IPS DF 6.9 (cell line): ENCODE measurements around the gene S100A5.
"Not testable (repeated sequence)": the region's sequence is repeated elsewhere in the genome, so short reads cannot be mapped to it uniquely, and the experiment has no call there.

Experiments
- DNase-seq: peaks from one replicate; pipeline ENCODE4 v3.0.0-alpha.2; 2013; ENCODE audit warnings: low read depth, low spot score
- H3K27ac ChIP-seq: one replicate; pipeline ENCODE4 v1.5.1; 2013; ENCODE audit warnings: low read length, control low read depth
- H3K27me3 ChIP-seq: 2 replicates; pipeline ENCODE4 v1.6.1; 2013; ENCODE audit warnings: mild to moderate bottlenecking, low read length; ENCODE audit not compliant: control insufficient read depth, insufficient read depth
- H3K36me3 ChIP-seq: 2 replicates; pipeline ENCODE4 v1.6.1; 2013; ENCODE audit warnings: low read length; ENCODE audit not compliant: control insufficient read depth, insufficient read depth
- H3K4me1 ChIP-seq: 2 replicates; pipeline ENCODE4 v1.6.1; 2013; ENCODE audit warnings: low read length; ENCODE audit not compliant: control insufficient read depth, insufficient read depth
- H3K4me3 ChIP-seq: 2 replicates; pipeline ENCODE4 v1.5.1; 2013; ENCODE audit warnings: mild to moderate bottlenecking, low read length
- H3K9me3 ChIP-seq: 2 replicates; pipeline ENCODE4 v1.6.1; 2013; ENCODE audit warnings: low read length, inconsistent platforms; ENCODE audit not compliant: control insufficient read depth, insufficient read depth
- WGBS: extraction: QIAGEN DNeasy Blood & Tissue Kit; methylation state at CpG from one replicate; pipeline ENCODE4 v1.1.7; 2013; ENCODE audit warnings: mixed read lengths, missing lambda C conversion rate; ENCODE audit not compliant: insufficient read length, insufficient coverage; 5-methylcytosine and 5-hydroxymethylcytosine counted together

The S100A5 gene

DNA sequence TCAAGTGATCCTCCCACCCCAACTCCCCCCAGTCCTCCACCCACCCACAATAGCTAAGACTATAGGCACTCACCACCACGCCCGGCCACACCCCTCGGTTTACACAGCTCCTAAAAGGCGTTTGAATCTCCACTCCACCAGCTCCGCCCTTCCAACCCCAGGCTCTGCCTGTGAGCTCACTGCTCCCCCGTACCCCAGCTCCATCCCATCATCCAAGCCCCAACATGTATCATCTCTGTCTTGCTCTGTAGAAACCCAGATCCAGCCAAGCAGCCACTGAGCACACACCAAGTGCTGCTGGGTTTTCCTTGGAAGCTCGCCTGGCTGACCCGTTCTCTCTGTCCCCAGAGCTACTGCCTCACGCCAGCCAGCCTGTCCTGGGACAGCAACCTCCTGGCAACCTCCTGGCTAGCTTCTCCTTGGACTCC, 36.9 kb upstream of the S100A5 start:
- no peaks in the 10 kb centered on the region for H3K36me3 ChIP-seq

DNA sequence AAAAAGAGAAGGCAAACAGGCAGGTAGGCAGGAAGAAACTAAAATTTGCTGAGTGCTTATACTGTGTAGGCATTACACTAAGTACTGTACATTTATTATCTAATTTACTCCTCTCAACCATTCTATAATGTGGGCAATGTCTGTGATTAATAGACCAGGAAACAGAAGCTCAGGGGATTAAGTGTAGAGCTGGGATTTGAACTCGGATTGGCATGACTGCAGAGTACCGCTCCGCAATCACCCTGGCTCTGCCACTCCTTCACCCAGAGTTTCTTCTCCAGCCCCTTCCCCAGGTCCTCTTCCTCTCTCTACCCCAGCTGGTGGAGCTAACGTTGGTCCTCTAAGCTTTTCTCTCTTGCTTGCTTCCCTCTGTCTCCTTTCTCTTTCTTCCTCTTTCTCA, 36.4 kb upstream of the S100A5 start:
- no peak for DNase-seq
- Histone ChIP-seq H3K27me3 (no peaks in the 10 kb centered on the region), H3K4me3 (no peak overlapping the region), H3K36me3 (no peaks in the 10 kb centered on the region), H3K9me3 (no peaks in the 10 kb centered on the region), H3K27ac (no peak overlapping the region), H3K4me1 (no peaks in the 10 kb centered on the region)
- no CpG with 5 or more reads among the region's 4 CpGs for WGBS

More for the DNA sequence above, 36.9 kb upstream of the S100A5 start:
- H3K4me3 ChIP-seq, result no peak overlapping the region
- DNase-seq, result no peak
- no peak overlapping the region for H3K27ac ChIP-seq
- no peaks in the 10 kb centered on the region for H3K27me3 ChIP-seq
- H3K4me1 ChIP-seq, result no peaks in the 10 kb centered on the region
- no peaks in the 10 kb centered on the region for H3K9me3 ChIP-seq
- no CpG with 5 or more reads among the region's 9 CpGs for WGBS

DNA sequence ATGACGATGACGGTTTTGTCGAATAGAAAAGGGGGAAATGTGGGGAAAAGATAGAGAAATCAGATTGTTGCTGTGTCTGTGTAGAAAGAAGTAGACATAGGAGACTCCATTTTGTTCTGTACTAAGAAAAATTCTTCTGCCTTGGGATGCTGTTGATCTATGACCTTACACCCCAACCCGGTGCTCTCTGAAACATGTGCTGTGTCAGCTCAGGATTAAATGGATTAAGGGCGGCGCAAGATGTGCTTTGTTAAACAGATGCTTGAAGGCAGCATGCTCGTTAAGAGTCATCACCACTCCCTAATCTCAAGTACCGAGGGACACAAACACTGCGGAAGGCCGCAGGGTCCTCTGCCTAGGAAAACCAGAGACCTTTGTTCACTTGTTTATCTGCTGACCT, 34.8 kb upstream of the S100A5 start:
- no CpG with 5 or more reads among the region's 10 CpGs for WGBS
- DNase-seq, H3K9me3 ChIP-seq, H3K27ac ChIP-seq, H3K27me3 ChIP-seq, H3K36me3 ChIP-seq, H3K4me1 ChIP-seq, H3K4me3 ChIP-seq: not testable (repeated sequence)

DNA sequence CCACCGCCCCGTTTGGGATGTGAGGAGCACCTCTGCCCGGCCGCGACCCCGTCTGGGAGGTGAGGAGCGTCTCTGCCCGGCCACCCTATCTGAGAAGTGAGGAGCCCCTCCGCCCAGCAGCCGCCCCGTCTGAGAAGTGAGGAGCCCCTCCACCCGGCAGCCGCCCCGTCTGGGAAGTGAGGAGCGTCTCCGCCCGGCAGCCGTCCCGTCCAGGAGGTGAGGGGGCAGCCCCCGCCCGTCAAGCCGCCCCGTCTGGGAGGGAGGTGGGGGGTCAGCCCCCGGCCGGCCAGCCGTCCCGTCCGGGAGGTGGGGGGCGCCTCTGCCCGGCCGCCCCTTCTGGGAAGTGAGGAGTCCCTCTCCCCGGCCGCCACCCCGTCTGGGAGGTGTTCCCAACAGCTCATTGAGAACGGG, 34.4 kb upstream of the S100A5 start:
- H3K9me3 ChIP-seq, H3K4me1 ChIP-seq, H3K36me3 ChIP-seq, H3K27me3 ChIP-seq, DNase-seq, H3K27ac ChIP-seq, H3K4me3 ChIP-seq: not testable (repeated sequence)
- WGBS, result no CpG with 5 or more reads among the region's 35 CpGs

DNA sequence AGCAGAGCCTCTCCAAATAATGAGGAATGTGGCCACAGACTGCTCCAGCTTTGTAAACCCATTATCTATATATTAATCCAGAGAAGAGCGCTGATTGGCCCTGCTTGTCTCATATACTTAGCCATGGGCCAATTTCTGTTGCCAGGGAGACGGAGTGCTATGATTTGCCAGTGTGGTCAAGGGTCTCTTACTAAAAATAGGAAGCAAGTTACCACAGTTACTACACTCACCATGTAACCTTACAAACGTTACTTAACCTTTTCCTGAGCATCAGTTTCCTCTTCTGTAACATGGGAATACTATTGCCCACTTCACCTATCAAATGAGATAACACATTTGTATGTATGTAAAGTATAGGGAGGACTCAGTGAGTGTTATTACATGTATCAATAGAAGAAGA, 32.6 kb upstream of the S100A5 start:
- Histone ChIP-seq H3K9me3 (no peaks in the 10 kb centered on the region), H3K36me3 (no peaks in the 10 kb centered on the region), H3K27me3 (no peaks in the 10 kb centered on the region), H3K4me1 (no peaks in the 10 kb centered on the region; the same call in 1 of the 2 replicates), H3K27ac (no peak overlapping the region), H3K4me3 (no peak overlapping the region)
- WGBS, result no CpG with 5 or more reads among the region's 3 CpGs
- DNase-seq, result no peak

DNA sequence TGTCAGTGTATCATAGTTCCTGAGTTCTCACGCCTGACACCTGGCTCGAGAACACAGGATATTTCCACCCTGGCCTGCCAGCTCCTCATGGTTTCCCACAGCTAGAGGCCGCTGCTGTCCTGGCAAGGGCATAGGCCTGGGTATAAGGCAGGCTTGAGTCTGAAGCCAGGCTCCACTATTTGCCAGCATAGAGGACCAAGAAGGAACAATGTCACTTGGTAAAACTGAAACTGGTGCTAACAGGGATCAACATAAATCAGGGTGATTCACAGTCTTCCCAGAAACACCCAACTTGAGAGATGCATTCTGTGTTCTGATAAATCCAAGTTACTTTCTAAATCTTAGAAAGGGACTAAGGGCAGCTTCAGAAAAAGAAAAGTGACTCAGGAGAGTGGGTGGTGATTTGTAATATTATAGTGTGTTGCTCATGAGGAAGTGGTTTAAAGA, 31.9 kb upstream of the S100A5 start:
- no peak for DNase-seq
- WGBS, result no CpG with 5 or more reads among the region's 3 CpGs

DNA sequence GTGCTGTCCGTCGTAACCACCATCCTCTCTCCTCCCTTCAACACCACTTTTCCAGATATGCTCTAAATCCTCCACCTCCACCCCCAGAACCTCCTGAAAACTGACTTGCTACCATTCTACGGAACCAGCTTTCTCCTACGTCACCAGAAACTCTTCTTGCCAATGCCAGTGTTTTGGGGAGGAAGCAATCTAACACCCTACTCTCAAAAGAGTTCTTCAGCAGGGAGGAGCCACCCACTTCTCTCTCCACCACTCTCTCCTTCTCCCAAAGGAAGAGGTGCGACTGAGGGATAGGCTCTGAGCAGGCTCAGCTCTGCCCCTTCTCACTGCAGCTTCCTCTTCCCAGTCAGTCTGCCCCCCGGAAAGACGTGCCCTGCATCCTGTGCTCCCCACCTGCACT, 31.0 kb upstream of the S100A5 start:
- no peaks in the 10 kb centered on the region for H3K36me3 ChIP-seq
- no peaks in the 10 kb centered on the region for H3K9me3 ChIP-seq
- WGBS, result no CpG with 5 or more reads among the region's 7 CpGs
- no peak overlapping the region for H3K27ac ChIP-seq
- no peaks in the 10 kb centered on the region for H3K27me3 ChIP-seq
- peaks cover 8% of the 10 kb centered on the region for H3K4me1 ChIP-seq
- H3K4me3 ChIP-seq, result no peak overlapping the region
- DNase-seq, result no peak

More for the DNA sequence above, 31.9 kb upstream of the S100A5 start:
- Histone ChIP-seq H3K27me3 (no peaks in the 10 kb centered on the region), H3K4me1 (peaks cover 7% of the 10 kb centered on the region), H3K27ac (no peak overlapping the region), H3K36me3 (no peaks in the 10 kb centered on the region), H3K4me3 (no peak overlapping the region), H3K9me3 (no peaks in the 10 kb centered on the region)

DNA sequence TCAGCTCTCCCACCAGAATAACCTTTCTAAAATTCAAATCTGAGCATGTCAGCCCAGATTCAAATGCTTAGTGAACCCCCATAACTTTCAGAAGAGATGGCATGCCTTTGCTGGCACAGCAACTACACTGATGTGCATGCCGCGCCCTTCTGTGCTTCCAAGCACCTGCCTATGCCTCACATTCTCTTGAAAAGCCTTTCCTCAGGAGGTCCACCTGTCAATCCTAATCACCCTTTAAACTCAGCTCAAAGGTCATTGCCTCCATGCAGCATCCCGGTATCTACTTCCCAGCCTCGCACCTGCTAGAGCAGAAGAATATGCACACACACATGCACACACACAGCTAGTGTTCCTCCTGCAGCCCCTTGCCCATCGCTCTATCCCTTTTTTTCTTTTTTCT, 30.1 kb upstream of the S100A5 start:
- no peak for DNase-seq
- H3K27me3 ChIP-seq, result no peaks in the 10 kb centered on the region
- peaks cover 12% of the 10 kb centered on the region for H3K4me1 ChIP-seq
- no peak overlapping the region for H3K4me3 ChIP-seq
- H3K27ac ChIP-seq, result no peak overlapping the region
- WGBS, result no CpG with 5 or more reads among the region's 5 CpGs
- H3K9me3 ChIP-seq, result no peaks in the 10 kb centered on the region
- no peaks in the 10 kb centered on the region for H3K36me3 ChIP-seq

DNA sequence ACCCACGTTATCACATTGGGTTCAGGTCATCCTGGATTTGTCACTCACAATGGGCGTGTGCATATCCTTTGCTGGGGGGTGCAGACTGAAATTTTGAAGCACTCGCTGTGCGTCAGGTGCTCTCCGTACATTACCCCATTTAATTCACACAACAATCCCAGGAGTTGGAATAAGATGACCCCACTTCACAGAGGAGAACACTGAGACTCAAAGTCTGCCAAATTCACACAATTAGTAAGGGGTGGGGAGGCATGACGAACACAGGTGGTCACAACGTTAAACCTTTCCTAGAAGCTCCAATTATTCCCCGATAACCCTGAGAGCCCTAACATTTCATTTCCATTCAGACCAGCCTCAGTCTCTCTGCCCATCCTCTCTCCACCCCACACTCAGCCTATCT, 28.7 kb upstream of the S100A5 start:
- peaks cover 17% of the 10 kb centered on the region for H3K4me1 ChIP-seq
- WGBS, result no CpG with 5 or more reads among the region's 8 CpGs
- H3K9me3 ChIP-seq, result no peaks in the 10 kb centered on the region
- DNase-seq, result no peak
- H3K27me3 ChIP-seq, result no peaks in the 10 kb centered on the region
- H3K36me3 ChIP-seq, result no peaks in the 10 kb centered on the region
- H3K4me3 ChIP-seq, result no peak overlapping the region
- H3K27ac ChIP-seq, result no peak overlapping the region

DNA sequence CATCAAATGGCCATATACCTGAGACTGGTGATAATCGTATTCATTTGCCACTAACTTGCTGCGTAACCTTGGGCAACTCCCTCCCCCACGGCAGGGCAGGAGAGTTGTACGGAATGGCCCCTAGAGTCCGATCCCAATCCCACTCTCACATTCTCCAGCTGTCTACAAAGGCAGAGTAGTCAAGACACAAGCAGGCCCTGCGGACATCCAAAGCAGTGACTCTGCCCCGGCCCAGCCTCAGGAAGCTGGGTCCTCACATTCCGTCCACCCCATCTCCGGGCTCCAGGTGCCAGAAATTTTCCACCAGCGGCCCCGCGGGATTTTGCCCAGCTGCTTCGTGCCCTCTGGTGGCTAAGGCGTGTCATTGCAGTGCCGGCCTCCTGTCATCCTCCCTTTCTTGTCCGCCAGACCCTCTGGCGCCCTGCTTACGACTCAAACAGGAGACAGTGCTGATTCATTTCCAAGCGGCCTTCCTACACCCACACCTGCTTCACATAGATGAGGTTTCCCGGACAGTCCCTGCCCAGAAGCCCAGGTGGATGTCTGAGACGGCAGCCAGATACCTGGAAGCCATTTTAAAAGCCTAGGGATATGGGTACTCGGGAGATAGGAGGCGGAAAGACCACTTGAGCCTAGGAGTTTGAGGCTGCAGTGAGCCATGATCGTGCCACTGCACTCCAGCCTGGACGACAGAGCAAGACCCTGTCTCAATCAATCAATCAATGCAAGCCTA, 27.8 kb upstream of the S100A5 start:
- Histone ChIP-seq H3K9me3 (no peaks in the 10 kb centered on the region), H3K27ac (no peak overlapping the region), H3K4me1 (peaks cover 17% of the 10 kb centered on the region), H3K4me3 (no peak overlapping the region), H3K27me3 (no peaks in the 10 kb centered on the region), H3K36me3 (no peaks in the 10 kb centered on the region)
- no CpG with 5 or more reads among the region's 25 CpGs for WGBS
- peak; percentile 87 for DNase-seq
